Lower lobe of right lung (tissue), 2 donors: ENCODE measurements around the gene HGD. TPM values are rescaled to one million over a fixed set of nuclear protein-coding genes. Genes with fewer than 3 reads are reported as not detected.

Experiments
- ATAC-seq, 2 donors: fragments of 200-7000 bp; cut with Tn5 transposase; one replicate each; pipeline ENCODE4 v1.9.1; 2020 to 2022; ENCODE audit warnings: mild to moderate bottlenecking in 2 of 2, moderate library complexity in 2 of 2
- DNase-seq: peaks from one replicate; pipeline ENCODE4 v3.0.0-alpha.2; 2020
- H3K27ac ChIP-seq: fragments of 200-600 bp; one replicate; pipeline ENCODE4 v1.8.0; 2022
- H3K27me3 ChIP-seq: fragments of 200-600 bp; one replicate; pipeline ENCODE4 v1.8.0; 2022; ENCODE audit warnings: low read depth
- H3K36me3 ChIP-seq: fragments of 200-600 bp; one replicate; pipeline ENCODE4 v1.8.0; 2022; ENCODE audit warnings: mild to moderate bottlenecking
- H3K4me1 ChIP-seq: fragments of 200-600 bp; one replicate; pipeline ENCODE4 v1.8.0; 2022
- H3K4me3 ChIP-seq: fragments of 200-600 bp; one replicate; pipeline ENCODE4 v1.8.0; 2022; ENCODE audit warnings: mild to moderate bottlenecking
- H3K9me3 ChIP-seq: fragments of 200-600 bp; one replicate; pipeline ENCODE4 v1.8.0; 2022
- intact Hi-C: fragments of 100-400 bp; cut with DNase I; formaldehyde crosslinking; loops from one replicate; pipeline ENCODE4 v1.11.0; 2022
- total RNA-seq: library from RNA; stranded (reverse); fragmentation: NEBNext Ultra II Directional; extraction: Animal tissue kit (Norgen Biotek cat#: 25700); gene quantifications from one replicate; pipeline ENCODE4 v1.2.1, GENCODE V29; 2021
- TF ChIP-seq, protein P1 (sequence below): fragments of 200-600 bp; IDR thresholded peaks from one replicate; pipeline ENCODE4 v1.8.0; 2022; ENCODE audit warnings: antibody characterized with exemption, mild to moderate bottlenecking
- donor health status: DM: no; HTN: yes; CAD: no; lungs with severe emphysema.

HGD gene
- total RNA-seq, 1 donor from 2014 or later = 1.7 TPM

DNA sequence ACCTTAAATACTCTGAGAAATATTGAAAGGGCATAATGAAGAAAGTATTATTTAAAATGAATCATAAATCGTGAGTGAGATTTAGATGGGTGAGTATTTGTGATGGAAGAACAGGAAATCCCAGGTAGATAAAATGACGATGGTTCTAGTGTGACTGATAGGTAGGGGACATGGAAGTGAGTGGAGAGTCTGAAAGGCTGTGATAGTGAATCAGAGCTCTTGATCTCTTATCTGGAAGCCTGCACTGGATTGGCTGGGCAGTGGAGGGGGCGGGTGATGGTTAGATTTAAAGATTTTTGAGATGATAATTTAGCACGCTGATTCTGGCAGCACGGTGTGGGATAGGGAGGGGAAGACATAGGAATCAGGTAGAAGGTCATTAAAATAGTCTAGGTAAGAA is 20.1 kb downstream of the HGD start:
- Histone ChIP-seq H3K27ac (no peak overlapping the region), H3K4me3 (no peak overlapping the region), H3K27me3 (no peaks in the 10 kb centered on the region), H3K36me3 (no peaks in the 10 kb centered on the region), H3K4me1 (no peaks in the 10 kb centered on the region), H3K9me3 (no peaks in the 10 kb centered on the region)
- ATAC-seq = no peak
- no peak for DNase-seq
- intact Hi-C loops = no loop called here
- TF ChIP-seq, protein P1, sequence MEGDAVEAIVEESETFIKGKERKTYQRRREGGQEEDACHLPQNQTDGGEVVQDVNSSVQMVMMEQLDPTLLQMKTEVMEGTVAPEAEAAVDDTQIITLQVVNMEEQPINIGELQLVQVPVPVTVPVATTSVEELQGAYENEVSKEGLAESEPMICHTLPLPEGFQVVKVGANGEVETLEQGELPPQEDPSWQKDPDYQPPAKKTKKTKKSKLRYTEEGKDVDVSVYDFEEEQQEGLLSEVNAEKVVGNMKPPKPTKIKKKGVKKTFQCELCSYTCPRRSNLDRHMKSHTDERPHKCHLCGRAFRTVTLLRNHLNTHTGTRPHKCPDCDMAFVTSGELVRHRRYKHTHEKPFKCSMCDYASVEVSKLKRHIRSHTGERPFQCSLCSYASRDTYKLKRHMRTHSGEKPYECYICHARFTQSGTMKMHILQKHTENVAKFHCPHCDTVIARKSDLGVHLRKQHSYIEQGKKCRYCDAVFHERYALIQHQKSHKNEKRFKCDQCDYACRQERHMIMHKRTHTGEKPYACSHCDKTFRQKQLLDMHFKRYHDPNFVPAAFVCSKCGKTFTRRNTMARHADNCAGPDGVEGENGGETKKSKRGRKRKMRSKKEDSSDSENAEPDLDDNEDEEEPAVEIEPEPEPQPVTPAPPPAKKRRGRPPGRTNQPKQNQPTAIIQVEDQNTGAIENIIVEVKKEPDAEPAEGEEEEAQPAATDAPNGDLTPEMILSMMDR = no peak

DNA sequence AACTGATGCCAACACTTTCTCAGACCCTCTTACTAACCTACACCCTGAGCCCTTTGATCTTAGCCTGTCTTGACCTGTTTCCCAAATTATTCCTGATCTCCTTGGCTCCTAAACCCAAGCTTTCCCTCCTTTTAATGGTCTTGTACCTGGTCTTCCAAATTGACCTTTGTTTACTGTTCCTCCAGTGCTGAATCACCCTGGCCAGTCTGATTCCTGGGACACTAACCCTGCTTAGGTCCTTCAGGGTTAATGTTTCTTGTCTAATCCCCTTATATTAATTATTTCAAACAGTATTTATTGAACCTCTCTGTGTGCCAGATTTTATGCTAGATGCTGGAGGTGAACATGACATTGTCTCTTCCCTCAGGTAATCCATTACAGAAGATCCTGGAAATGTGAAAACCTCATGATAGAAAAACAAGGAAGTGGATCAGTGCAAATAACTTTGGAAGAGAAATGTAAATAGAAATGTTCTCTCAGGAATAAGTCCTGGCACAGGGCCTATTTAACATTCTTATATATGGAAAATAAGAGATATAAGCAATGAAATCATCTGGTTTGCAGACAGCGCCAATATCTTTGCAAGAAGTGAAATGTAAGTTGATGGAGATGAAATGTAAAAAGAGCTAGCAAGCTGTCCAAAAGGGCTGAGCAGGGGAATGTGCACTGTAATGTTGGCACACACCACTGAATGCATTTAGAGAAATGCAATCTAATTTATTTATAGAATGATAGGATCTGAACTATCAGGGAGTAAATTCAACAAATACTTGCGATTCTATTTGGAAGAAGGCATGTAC is 20.7 kb downstream of the HGD start:
- ATAC-seq (no peak), DNase-seq (no peak)
- intact Hi-C loops = no loop called here

DNA sequence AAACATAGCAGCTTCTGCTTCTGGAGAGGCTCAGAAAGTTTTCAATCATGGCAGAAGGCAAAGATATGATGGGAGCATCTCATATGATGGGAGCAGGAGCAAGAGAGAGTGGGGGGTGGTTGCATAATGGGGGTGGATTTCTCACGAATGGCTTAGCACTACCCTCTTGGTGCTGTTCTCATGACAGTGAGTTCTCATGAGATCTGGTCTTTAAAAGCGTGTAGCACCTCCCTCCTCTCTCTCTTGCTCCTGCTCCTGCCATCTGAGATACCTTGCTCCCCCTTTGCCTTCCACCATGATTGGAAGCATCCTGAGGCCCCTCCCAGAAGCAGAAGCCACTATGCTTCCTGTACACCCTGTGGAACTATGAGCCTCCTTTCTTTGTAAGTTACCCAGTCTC is 22.2 kb downstream of the HGD start:
- no peaks in the 10 kb centered on the region for H3K9me3 ChIP-seq
- H3K27ac ChIP-seq = no peak overlapping the region
- H3K36me3 ChIP-seq = no peaks in the 10 kb centered on the region
- no peaks in the 10 kb centered on the region for H3K4me1 ChIP-seq
- H3K27me3 ChIP-seq = no peaks in the 10 kb centered on the region
- ATAC-seq = no peak
- TF ChIP-seq, protein P1 = no peak
- H3K4me3 ChIP-seq = no peak overlapping the region
- intact Hi-C loops = no loop called here
- no peak for DNase-seq

More for the DNA sequence above, 20.7 kb downstream of the HGD start:
- TF ChIP-seq, protein P1 = no peak
- Histone ChIP-seq H3K4me3 (no peak overlapping the region), H3K4me1 (no peaks in the 10 kb centered on the region), H3K27me3 (no peaks in the 10 kb centered on the region), H3K9me3 (no peaks in the 10 kb centered on the region), H3K27ac (no peak overlapping the region), H3K36me3 (no peaks in the 10 kb centered on the region)

DNA sequence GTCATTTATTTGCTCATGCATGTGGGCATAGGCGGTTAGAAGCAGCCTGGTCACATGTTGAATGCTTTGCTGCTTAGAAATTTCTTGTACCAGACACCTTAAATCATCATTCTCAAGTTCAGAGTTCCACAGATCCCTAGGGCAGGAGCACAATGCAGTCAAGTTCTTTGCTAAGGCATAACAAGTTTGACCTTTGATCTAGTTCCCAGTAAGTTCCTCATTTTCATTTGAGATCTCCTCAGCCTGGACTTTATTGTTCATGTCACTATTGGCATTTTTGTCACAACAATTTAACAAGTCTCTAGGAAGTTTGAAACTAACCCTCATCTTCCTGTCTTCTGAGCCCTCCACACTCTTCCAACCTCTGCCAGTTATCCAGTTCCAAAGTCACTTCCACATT is 22.8 kb downstream of the HGD start:
- H3K4me1 ChIP-seq = no peaks in the 10 kb centered on the region
- intact Hi-C loops = no loop called here
- H3K27ac ChIP-seq = no peak overlapping the region
- no peaks in the 10 kb centered on the region for H3K27me3 ChIP-seq
- TF ChIP-seq, protein P1 = no peak
- H3K4me3 ChIP-seq = no peak overlapping the region
- no peaks in the 10 kb centered on the region for H3K36me3 ChIP-seq
- no peaks in the 10 kb centered on the region for H3K9me3 ChIP-seq
- ATAC-seq (no peak), DNase-seq (no peak)

DNA sequence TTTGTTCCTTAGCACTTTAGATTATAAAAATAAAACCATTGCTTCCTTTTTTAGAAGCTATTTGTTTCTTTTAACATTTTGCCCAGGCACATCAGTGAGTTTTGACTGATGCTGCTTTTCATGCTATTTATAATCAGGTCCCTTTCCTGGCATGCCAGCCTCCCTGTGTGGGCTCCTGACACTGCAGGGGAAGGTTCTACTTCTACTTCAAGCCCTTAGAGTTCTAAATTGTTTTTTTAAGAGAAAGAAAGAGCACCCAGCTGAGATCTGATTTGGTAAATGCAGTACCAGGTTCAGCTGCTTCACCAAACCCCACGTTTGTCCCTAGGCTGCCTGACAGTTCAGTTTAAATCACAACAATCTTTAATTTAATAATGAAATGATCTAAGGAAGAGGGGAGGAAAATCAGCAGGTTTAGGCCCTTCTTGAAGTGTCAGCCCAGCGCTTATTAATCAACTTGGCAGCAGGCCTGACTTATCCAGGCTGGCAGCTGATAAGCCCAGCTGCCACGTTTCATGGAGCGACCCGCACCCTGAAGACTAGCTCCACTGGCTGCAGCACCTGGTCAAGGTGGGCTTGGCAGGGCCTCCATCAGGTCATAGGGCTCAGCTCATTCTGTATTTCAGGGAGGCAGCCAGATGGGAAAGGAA is 29.0 kb downstream of the HGD start:
- no peak overlapping the region for H3K27ac ChIP-seq
- no peaks in the 10 kb centered on the region for H3K27me3 ChIP-seq
- ATAC-seq (no peak), DNase-seq (no peak)
- intact Hi-C loops = no loop called here
- H3K4me3 ChIP-seq = no peak overlapping the region
- H3K36me3 ChIP-seq = no peaks in the 10 kb centered on the region
- no peaks in the 10 kb centered on the region for H3K9me3 ChIP-seq
- H3K4me1 ChIP-seq = no peaks in the 10 kb centered on the region
- TF ChIP-seq, protein P1 = no peak
